NOMO-1 treated with DMSO at 0.1 percent for 48 hours (cell line): Measurements from ENCODE around the gene ITSN1.
"Not testable (repeated sequence)": the region's sequence is repeated elsewhere in the genome, so short reads cannot be mapped to it uniquely, and the experiment has no call there.

ENCODE experiments used
- DNase-seq: peaks from one replicate; lab custom pipeline; 2025; ENCODE audit not compliant: unreplicated experiment; lab: John Stamatoyannopoulos, UW

ITSN1 gene

DNA sequence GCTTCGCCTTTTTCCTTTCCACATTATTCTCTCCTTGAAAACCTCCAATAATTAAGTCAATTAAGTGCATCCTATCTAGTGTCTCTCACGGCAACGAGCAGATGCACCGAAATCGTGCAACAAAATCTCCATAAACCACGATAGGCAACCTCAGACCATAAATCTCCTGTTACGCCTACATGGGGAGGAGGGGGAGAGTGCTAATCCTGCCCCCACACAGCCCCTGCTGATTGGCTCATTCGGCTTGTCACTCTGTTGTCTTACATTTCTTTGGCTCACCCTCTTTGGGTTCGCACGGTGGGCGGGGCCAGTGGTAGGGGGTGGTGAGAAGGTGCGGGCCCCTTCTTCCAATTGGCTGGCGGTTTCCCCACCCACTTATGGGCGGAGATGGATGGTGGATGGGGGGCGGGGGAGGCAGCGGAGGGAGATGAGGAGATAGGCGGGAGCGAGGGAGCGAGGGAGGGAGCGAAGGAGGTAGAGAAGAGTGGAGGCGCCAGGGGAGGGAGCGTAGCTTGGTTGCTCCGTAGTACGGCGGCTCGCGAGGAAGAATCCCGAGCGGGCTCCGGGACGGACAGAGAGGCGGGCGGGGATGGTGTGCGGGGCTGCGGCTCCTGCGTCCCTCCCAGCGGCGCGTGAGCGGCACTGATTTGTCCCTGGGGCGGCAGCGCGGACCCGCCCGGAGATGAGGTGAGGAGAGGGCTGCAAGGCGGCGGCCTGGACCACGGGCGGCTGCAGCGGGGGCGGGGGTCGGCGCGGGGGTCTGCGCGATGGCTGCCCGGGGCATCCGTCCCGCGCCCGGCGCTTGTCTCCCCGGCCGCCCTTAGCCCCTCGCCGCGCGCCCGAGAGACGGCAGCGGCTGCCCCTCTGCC is at the start of gene ITSN1:
ITSN1 (plus strand) TSS at position 475 of the 869 bp plus-strand sequence. CDS start 76,328 bp downstream, outside the sequence.
- DNase-seq = peak; percentile 97

- no peak for DNase-seq
Observed at GRCh38 chr21:33598051-33598450, 44.2 kb upstream of the ITSN1 start.

- DNase-seq = no peak
Observed at GRCh38 chr21:33608559-33608958, 33.7 kb upstream of the ITSN1 start.

GRCh38 chr21:33611006-33611744 is 31.1 kb upstream of the ITSN1 start:
- DNase-seq = no peak

GRCh38 chr21:33617565-33617964 is 24.7 kb upstream of the ITSN1 start:
- not testable (repeated sequence) for DNase-seq

GRCh38 chr21:33618407-33618806 is 23.9 kb upstream of the ITSN1 start:
- no peak for DNase-seq

DNA sequence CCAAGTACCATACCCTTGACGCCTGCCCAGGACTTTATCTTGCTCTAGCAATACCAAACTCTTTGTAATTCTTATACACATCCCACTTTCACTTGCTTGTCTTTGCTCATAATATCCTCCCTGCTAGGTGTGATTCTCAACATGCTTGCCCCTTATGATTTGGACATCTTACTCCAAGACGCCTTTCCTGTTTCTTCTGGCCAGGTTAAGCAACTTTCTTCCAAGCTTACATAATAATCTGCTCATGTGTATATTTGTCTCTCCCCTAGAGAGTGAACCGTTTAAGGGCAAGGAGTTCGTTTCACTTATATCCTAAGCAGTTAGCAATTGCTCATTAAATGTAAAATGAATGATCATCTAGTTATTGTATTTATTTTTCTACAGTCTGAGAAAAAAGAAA is 22.6 kb upstream of the ITSN1 start:
- DNase-seq = peak; percentile 84

DNA sequence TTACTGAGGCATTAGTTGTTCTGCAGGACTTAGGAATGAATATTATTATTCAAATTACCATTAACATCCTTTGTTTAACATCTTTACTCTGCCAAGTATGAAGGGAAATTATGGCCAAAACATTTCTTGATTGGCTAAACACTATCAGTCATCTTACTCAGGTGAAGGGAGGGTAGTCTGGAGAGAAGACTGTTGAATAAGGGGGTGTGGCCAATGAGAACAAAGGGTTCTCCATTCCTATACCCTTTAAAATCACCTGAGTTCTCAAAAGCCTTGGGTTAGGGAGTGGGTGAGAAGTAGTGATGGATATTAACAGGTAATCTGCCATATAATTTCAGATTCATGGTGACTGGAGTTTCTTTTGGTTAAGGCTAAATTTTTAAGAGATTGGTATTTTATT is 20.0 kb upstream of the ITSN1 start:
- no peak for DNase-seq

DNA sequence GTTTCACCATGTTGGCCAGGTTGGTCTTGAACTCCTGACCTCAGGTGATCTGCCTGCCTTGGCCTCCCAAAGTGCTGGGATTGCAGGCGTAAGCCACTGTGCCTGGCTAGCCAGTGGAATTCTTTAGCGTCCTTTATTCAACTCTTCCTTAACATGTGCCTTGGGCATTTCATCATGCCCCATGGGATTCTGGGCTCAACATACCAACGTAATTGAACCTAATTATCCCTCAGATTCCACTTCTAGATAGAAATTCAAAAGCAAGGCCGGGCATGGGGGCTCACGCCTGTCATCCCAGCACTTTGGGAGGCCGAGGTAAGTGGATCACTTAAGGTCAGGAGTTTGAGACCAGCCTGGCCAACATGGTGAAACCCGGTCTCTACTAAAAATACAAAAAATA is 16.1 kb upstream of the ITSN1 start:
- not testable (repeated sequence) for DNase-seq

GRCh38 chr21:33634254-33634653 is 8.0 kb upstream of the ITSN1 start:
- DNase-seq = no peak

DNA sequence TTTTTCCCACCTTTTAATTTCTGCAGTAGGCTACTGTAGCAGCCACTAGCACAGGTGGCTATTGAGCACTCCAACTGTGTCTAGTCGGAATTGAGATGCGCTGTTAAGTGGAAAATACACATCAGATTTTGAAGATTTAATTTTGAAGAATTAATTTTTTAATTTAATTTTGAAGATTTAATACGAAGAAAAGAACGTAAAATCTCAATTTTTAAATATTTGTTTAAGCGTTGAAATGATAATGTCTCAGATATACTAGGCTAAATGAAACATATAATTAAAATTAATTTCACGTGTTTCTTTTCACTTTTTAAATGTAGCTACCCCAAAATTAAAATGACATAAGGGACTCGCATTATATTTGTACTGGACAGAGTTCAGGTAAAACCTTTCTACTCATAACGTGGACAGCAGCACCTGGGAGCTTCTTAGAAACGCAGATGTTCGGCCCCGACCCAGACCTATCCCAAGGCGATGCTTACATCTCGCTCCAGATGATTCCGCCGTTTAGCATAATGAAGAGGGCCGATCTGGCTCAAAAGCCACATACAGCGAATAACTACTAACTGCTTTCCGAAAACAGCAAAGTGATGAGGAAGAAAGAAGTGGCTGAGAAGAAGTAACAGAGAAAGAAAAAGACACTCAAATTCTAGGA is 1.5 kb upstream of the ITSN1 start:
- DNase-seq = peak; percentile 53

- DNase-seq = peak; percentile 100
Observed at GRCh38 chr21:33641352-33642026, 812 bp upstream of the ITSN1 start, which contains the start of gene CRYZL1. Gene CRYZL1 (minus strand): TSS chr21:33641741. CDS start chr21:33631551, 10,190 bp downstream.

- DNase-seq = peak; percentile 29
Observed at GRCh38 chr21:33642896-33643657, 776 bp downstream of the ITSN1 start.

- DNase-seq = no peak
Observed at GRCh38 chr21:33643658-33644311, 1.5 kb downstream of the ITSN1 start.

DNA sequence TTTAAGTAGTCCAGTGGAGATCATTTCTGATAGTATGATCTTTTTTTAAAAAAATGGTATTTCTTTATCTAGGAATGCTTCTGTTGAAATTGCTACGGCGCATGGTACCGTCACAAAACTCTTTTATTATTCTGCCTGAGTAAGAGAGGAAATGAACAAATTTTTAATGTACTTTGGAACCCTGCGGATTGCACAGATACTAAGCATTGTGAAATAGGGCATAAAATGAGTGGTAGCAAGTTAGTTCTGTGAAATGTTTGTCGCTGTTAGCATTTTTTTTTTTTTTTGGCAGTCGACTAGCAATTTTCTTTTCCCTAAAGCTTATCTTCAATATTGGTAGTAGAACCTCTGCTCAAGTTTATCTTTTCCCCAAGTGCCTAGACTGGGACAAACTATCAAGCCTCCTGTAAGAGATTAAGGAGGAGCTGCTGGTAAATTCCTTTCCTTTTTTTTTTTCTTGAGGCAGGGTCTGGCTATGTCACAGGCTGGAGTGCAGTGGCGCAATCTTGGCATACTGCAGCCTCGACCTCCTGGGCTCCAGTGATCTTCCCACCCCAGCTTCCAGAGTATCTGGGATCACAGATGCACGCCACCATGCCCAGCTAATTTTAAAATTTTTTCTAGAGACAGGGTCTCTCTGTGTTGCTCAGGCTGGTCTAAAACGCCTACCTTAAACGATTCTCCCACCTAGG is 2.2 kb downstream of the ITSN1 start:
- DNase-seq = peak; percentile 73

- DNase-seq = no peak
Observed at GRCh38 chr21:33645730-33646129, 3.4 kb downstream of the ITSN1 start.

DNA sequence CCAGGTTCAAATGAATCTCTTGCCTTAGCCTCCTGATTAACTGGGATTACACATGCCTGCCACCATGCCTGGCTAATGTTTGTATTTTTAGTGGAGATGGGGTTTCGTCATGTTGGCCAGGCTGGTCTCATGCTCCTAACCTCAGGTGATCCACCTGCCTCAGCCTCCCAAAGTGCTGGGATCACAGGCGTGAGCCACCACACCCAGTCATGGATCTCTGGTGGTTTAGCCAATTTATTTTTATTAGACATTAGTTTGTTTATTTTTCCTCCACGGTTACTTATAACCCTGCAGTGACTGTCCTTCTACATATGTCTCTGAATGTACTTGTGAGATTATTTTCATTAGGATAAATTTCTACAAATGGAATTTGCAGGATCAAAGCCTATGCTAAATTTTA is 5.3 kb downstream of the ITSN1 start:
- DNase-seq = no peak

DNA sequence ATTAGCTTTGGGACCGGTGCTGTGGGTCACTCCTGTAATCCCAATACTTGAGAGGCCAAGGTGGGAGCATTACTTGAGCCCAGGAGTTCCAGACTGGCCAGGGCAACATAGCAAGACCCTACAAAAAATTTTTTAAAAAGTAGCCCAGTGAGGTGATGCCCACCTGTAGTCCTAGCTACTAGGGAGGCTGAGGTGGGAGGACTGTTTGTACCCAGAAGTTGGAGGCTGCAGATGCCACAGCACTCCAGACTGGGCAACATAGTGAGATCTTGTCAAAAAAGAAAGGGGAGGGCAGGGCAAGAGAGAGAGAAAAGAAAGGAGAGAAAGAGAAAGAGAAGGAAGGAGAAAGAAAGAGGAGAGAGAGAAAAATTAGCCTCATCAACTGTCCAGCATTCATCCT is 6.3 kb downstream of the ITSN1 start:
- no peak for DNase-seq

DNA sequence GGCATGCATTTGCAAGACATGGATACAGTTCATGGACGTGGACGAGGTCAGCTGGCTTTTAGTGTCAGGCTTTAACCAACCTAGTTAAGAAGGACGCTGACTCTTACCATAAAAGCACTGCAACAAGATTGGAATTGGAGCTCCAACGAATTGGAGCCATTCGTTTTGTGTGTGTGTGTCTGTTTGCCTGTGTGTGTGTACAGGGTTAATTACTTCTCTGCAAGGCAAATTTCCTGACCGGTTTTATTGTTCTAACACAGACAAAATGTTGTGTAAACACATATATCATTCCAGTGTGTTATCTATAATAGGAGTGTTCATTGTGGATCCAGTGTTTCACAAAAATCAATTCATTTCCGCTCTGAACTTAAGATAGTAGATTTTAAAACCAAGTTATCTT is 7.9 kb downstream of the ITSN1 start:
- DNase-seq = no peak
